ENCODE results near the gene ITPR3. TPM values are rescaled to one million over a fixed set of nuclear protein-coding genes. Genes with fewer than 3 reads are reported as not detected.

Gene ITPR3
- total and polyA plus RNA-seq, 2 of the 13 experiments (the other 11 are each of a cell fraction or from before 2014, with no cell fraction given) = 3.8 to 21.4 TPM

DNA sequence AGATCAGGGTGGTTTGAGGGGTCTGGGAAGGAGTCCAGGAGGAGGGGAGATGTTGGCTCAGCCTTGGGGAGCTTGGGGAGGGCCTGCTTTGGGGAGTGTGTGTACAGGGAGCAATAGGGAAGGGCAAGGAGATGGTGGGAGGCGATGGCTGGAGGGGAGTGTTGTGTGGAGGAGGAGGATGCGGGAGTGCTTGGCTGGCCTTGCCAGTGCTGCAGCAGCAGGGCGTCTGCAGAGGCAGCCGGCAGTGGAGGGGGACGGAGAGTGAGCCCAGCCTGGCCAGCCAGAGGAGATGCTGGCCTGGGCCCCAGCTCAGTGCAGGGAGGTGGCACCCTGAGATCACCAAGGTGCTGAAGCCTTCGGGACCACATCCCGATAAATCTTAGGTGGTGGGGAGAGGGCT, 121.7 kb downstream of the ITPR3 start (continued):
- TF ChIP-seq, protein P1, sequence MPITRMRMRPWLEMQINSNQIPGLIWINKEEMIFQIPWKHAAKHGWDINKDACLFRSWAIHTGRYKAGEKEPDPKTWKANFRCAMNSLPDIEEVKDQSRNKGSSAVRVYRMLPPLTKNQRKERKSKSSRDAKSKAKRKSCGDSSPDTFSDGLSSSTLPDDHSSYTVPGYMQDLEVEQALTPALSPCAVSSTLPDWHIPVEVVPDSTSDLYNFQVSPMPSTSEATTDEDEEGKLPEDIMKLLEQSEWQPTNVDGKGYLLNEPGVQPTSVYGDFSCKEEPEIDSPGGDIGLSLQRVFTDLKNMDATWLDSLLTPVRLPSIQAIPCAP (CRISPR knock-in tag; IDR thresholded peaks at IDR 0.05; ENCODE audit: low read depth) = no peak
- no peak for TF ChIP-seq ZNF136 (CRISPR knock-in tag; IDR thresholded peaks at IDR 0.05; ENCODE audit: low read depth)

DNA sequence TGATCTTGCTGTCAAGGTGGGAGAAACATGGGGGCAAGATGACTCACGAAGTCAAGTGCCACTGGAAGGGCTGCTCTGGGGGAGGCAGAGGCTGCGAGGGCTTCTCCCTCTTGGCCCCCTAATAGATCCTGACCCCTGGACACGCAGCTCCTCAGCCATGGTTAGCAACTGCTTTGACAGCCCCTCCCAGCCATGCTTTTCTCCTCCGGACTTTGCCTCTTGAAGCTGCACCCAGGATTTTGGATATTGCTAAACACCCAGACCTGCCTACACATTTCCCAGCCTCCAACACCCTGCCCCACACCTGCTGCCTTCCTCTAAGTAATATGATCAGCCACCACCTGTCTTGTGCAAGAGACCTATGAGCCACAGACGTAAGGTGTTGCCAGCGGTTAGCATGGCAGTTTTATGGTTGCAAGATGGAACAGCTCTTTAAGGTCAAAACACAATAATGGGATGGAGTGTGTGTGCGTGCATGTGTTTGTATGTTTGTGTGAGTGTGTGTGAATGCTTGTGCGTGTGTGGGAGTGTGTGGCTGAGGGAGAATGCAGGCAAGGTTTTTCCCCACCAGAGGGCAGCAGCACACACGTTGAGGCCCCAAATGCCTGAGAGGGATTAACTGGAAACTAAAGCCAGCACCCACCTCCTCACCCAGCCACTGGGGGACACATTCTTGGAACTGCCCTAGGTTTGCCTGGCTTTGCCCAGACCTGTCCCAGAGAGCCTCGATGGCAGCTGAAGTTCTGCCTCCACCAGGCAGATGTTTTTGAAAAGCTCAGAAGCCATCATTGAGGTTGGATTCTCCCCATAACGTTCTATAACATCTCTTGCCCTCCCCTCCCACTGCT, 123.1 kb downstream of the ITPR3 start:
- intact Hi-C loops (cut with micrococcal nuclease; ENCODE audit: unreplicated experiment) = loop anchor here (1.0 to 2.0 kb wide), 3 partner anchors 18 to 155 kb away; partner anchors contain the start of gene UQCC2
- ATAC-seq = peak; percentile 73
- peaks cover 58% of the 10 kb centered on the region for H3K4me1 ChIP-seq (ENCODE audit: insufficient read depth, low read length)
- no peak overlapping the region for H2AFZ ChIP-seq (ENCODE audit: low read length)
- peak overlapping the region; percentile 59 for H3K4me2 ChIP-seq (ENCODE audit: low read depth, low read length)
- H3K27ac ChIP-seq (ENCODE audit: extremely low read length, insufficient read depth, low read length) = no peak overlapping the region
- ChIA-PET POLR2A (interaction anchor here (1.2 to 4.6 kb wide), 3 partner anchors 16 to 136 kb away, joined by 3 to 48 read pairs (median 34); partner anchors contain the start of gene UQCC2), CTCF (ENCODE audit: low intra/inter-chr PET ratio, low total read pairs) (interaction anchor here (0.8 to 5.7 kb wide), 6 partner anchors 10 to 410 kb away, joined by 3 to 77 read pairs (median 3); partner anchors contain the start of gene LEMD2)
- BruUV-seq (replicated peaks) = no TSS peak
- FAIRE-seq = peak; percentile 100
- H3K79me2 ChIP-seq (ENCODE audit: insufficient read depth, low read length) = no peaks in the 10 kb centered on the region
- no peaks in the 10 kb centered on the region for H3K36me3 ChIP-seq (replicated peaks in 1 of 2; ENCODE audit: control insufficient read depth in 1 of 2, insufficient read depth in 2 of 2, low read length in 2 of 2)
- no peaks in the 10 kb centered on the region for H4K20me1 ChIP-seq (ENCODE audit: insufficient read depth, low read length)
- DNase-seq (ENCODE audit: low spot score) = peak; percentile 78
- H3K27me3 ChIP-seq (ENCODE audit: control insufficient read depth in 1 of 2, insufficient read depth in 2 of 2, low read length in 2 of 2) = peaks cover 4 to 38% of the 10 kb centered on the region in 2 experiments; a peak in 4 of 5 replicates
- no peaks in the 10 kb centered on the region for H3K9me3 ChIP-seq (ENCODE audit: low read length)
- WGBS (ENCODE audit: low lambda C conversion rate) = 3% methylated on average over 11 of the region's 11 CpGs
- 0 out of 6 replicates have a peak overlapping the region, but pooled peaks of 1 of the 3 experiments have one; percentile 15 for H3K4me3 ChIP-seq (replicated peaks in 1 of 3; ENCODE audit: insufficient read depth in 1 of 3, low read depth in 2 of 3, low read length in 3 of 3)
- in situ Hi-C loops (cut with HindIII; ENCODE audit: extremely low pct_ligation_motif_present, low pct_unique_long_range_greater_than_20kb) = no loop called here
- H3K9ac ChIP-seq (ENCODE audit: insufficient read depth, low read depth, low read length) = no peak overlapping the region
- TF ChIP-seq ZBTB7B (CRISPR knock-in tag; IDR thresholded peaks at IDR 0.05) (peak; percentile 81; the same call in 1 of the 2 replicates), FOXA3 (CRISPR knock-in tag; IDR thresholded peaks at IDR 0.05) (peak; percentile 47), ZNF614 (CRISPR knock-in tag; IDR thresholded peaks at IDR 0.05; ENCODE audit: borderline replicate concordance) (peak; percentile 76; the same call in 1 of the 2 replicates), ZNF501 (CRISPR knock-in tag; IDR thresholded peaks at IDR 0.05) (peak; percentile 42; the same call in 1 of the 2 replicates), FOXC1 (CRISPR knock-in tag; IDR thresholded peaks at IDR 0.05; ENCODE audit: borderline replicate concordance) (0 out of 2 replicates have a peak, but pooled peaks have one; percentile 17), SMAD1 (CRISPR knock-in tag; IDR thresholded peaks at IDR 0.05; ENCODE audit: borderline replicate concordance, low read depth) (peak; percentile 36; the same call in 1 of the 2 replicates), ZNF781 (CRISPR knock-in tag; IDR thresholded peaks at IDR 0.05; ENCODE audit: borderline replicate concordance, not compliant biosample characterization) (peak; percentile 36), KDM2A (CRISPR knock-in tag; IDR thresholded peaks at IDR 0.05; ENCODE audit: borderline replicate concordance, low read depth) (peak; percentile 61)
- TF ChIP-seq, protein P2, sequence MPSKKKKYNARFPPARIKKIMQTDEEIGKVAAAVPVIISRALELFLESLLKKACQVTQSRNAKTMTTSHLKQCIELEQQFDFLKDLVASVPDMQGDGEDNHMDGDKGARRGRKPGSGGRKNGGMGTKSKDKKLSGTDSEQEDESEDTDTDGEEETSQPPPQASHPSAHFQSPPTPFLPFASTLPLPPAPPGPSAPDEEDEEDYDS (CRISPR knock-in tag; IDR thresholded peaks at IDR 0.05) = 0 out of 2 replicates have a peak, but pooled peaks have one; percentile 40
- TF ChIP-seq, protein P3, sequence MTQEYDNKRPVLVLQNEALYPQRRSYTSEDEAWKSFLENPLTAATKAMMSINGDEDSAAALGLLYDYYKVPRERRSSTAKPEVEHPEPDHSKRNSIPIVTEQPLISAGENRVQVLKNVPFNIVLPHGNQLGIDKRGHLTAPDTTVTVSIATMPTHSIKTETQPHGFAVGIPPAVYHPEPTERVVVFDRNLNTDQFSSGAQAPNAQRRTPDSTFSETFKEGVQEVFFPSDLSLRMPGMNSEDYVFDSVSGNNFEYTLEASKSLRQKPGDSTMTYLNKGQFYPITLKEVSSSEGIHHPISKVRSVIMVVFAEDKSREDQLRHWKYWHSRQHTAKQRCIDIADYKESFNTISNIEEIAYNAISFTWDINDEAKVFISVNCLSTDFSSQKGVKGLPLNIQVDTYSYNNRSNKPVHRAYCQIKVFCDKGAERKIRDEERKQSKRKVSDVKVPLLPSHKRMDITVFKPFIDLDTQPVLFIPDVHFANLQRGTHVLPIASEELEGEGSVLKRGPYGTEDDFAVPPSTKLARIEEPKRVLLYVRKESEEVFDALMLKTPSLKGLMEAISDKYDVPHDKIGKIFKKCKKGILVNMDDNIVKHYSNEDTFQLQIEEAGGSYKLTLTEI (CRISPR knock-in tag; conservative IDR thresholded peaks at IDR 0.05) = no peak
- TF ChIP-seq, protein P4, sequence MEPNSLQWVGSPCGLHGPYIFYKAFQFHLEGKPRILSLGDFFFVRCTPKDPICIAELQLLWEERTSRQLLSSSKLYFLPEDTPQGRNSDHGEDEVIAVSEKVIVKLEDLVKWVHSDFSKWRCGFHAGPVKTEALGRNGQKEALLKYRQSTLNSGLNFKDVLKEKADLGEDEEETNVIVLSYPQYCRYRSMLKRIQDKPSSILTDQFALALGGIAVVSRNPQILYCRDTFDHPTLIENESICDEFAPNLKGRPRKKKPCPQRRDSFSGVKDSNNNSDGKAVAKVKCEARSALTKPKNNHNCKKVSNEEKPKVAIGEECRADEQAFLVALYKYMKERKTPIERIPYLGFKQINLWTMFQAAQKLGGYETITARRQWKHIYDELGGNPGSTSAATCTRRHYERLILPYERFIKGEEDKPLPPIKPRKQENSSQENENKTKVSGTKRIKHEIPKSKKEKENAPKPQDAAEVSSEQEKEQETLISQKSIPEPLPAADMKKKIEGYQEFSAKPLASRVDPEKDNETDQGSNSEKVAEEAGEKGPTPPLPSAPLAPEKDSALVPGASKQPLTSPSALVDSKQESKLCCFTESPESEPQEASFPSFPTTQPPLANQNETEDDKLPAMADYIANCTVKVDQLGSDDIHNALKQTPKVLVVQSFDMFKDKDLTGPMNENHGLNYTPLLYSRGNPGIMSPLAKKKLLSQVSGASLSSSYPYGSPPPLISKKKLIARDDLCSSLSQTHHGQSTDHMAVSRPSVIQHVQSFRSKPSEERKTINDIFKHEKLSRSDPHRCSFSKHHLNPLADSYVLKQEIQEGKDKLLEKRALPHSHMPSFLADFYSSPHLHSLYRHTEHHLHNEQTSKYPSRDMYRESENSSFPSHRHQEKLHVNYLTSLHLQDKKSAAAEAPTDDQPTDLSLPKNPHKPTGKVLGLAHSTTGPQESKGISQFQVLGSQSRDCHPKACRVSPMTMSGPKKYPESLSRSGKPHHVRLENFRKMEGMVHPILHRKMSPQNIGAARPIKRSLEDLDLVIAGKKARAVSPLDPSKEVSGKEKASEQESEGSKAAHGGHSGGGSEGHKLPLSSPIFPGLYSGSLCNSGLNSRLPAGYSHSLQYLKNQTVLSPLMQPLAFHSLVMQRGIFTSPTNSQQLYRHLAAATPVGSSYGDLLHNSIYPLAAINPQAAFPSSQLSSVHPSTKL (CRISPR knock-in tag; IDR thresholded peaks at IDR 0.05) = peak; percentile 61

All from HepG2 (cell line).